A673 (cell line): ENCODE measurements around the gene HOXA6. TPM values are rescaled to one million over a fixed set of nuclear protein-coding genes. Genes with fewer than 3 reads are reported as not detected.
A peak's percentile ranks its signal among the peaks of the same experiment; 100 is the strongest.

ENCODE experiments used
- BruUV-seq: library from RNA; stranded (reverse); fragments of 400-500 nt; replicated peaks from 2 replicates; lab custom pipeline; 2021; lab: Mats Ljungman, UMichigan
- CTCF ChIA-PET: fragments of 300-600 bp; sonication (Branson Sonifier 250); formaldehyde crosslinking; loops from one replicate; lab custom pipeline; 2022; ENCODE audit warnings: antibody characterized with exemption; lab: Charles Lee
- POLR2A ChIA-PET: fragments of 300-600 bp; sonication (Branson Sonifier 250); formaldehyde crosslinking; loops from one replicate; lab custom pipeline; 2022; ENCODE audit warnings: antibody characterized with exemption; ENCODE audit not compliant: low non-redundant PET; lab: Charles Lee
- DNase-seq: peaks from one replicate; pipeline ENCODE4 v3.0.0-alpha.2; 2015; ENCODE audit warnings: low spot score
- H3K27ac ChIP-seq: fragments of 200-600 bp; sonication (generic); 2 replicates; pipeline ENCODE4 v1.5.1; 2016; ENCODE audit warnings: mixed run types, low read depth, mild to moderate bottlenecking, mixed read lengths, antibody characterized with exemption, low read length; ENCODE audit not compliant: poor library complexity, severe bottlenecking
- H3K27me3 ChIP-seq: fragments of 200-600 bp; sonication (generic); replicated peaks from 2 replicates; pipeline ENCODE4 v1.6.1; 2017; ENCODE audit warnings: mixed run types, low read depth, mild to moderate bottlenecking, mixed read lengths, antibody characterized with exemption, low read length; ENCODE audit not compliant: insufficient read depth, poor library complexity
- H3K36me3 ChIP-seq: fragments of 200-600 bp; sonication (generic); 2 replicates; pipeline ENCODE4 v1.6.1; 2016; ENCODE audit warnings: mixed run types, mild to moderate bottlenecking, mixed read lengths, antibody characterized with exemption, low read length; ENCODE audit not compliant: insufficient read depth, poor library complexity, severe bottlenecking
- H3K4me1 ChIP-seq: fragments of 200-600 bp; sonication (generic); 2 replicates; pipeline ENCODE4 v1.6.1; 2017; ENCODE audit warnings: mixed run types, mild to moderate bottlenecking, mixed read lengths, antibody characterized with exemption, low read length; ENCODE audit not compliant: insufficient read depth, poor library complexity, severe bottlenecking
- H3K4me3 ChIP-seq: fragments of 200-600 bp; sonication (generic); 2 replicates; pipeline ENCODE4 v1.5.1; 2016; ENCODE audit warnings: low read depth, mixed run types, mild to moderate bottlenecking, mixed read lengths, low read length; ENCODE audit not compliant: poor library complexity, severe bottlenecking
- H3K9me3 ChIP-seq: fragments of 200-600 bp; sonication (generic); 2 replicates; pipeline ENCODE4 v1.6.1; 2016; ENCODE audit warnings: mixed run types, low read depth, mild to moderate bottlenecking, mixed read lengths, antibody characterized with exemption, low read length; ENCODE audit not compliant: poor library complexity, severe bottlenecking
- EZH2 ChIP-seq: fragments of 200-600 bp; sonication (generic); IDR thresholded peaks from 2 replicates; pipeline ENCODE4 v1.6.1; 2017; ENCODE audit warnings: borderline replicate concordance, low read depth, mild to moderate bottlenecking, mixed read lengths, antibody characterized with exemption, low read length; ENCODE audit not compliant: poor library complexity, severe bottlenecking
- intact Hi-C: fragments of 100-400 bp; cut with micrococcal nuclease; formaldehyde crosslinking; loops from one replicate; pipeline ENCODE4 v1.10.0; 2022; ENCODE audit not compliant: unreplicated experiment
- total RNA-seq: library from RNA; stranded (reverse); gene quantifications from 2 replicates; pipeline ENCODE4 v1.2.3, GENCODE V29; 2021
- TF ChIP-seq, protein P1 (sequence below): fragments of 300-800, 200-600 bp; sonication (generic); conservative IDR thresholded peaks from 2 replicates; pipeline ENCODE4 v1.5.1; 2017; ENCODE audit warnings: low read depth, mild to moderate bottlenecking, antibody characterized with exemption, low read length, moderate library complexity, mixed read lengths

The HOXA6 gene
- total RNA-seq, 1 experiment from 2014 or later: not detected

- intact Hi-C loops: no loop called here
- CTCF ChIA-PET: no interaction called here
- Histone ChIP-seq H3K4me3 (no peak overlapping the region), H3K27me3 (peaks cover 100% of the 10 kb centered on the region), H3K4me1 (peaks cover 10% of the 10 kb centered on the region), H3K9me3 (no peaks in the 10 kb centered on the region), H3K27ac (no peak overlapping the region), H3K36me3 (no peaks in the 10 kb centered on the region)
- no peak for DNase-seq
- TF ChIP-seq EZH2: peak; percentile 64
- TF ChIP-seq, protein P1, sequence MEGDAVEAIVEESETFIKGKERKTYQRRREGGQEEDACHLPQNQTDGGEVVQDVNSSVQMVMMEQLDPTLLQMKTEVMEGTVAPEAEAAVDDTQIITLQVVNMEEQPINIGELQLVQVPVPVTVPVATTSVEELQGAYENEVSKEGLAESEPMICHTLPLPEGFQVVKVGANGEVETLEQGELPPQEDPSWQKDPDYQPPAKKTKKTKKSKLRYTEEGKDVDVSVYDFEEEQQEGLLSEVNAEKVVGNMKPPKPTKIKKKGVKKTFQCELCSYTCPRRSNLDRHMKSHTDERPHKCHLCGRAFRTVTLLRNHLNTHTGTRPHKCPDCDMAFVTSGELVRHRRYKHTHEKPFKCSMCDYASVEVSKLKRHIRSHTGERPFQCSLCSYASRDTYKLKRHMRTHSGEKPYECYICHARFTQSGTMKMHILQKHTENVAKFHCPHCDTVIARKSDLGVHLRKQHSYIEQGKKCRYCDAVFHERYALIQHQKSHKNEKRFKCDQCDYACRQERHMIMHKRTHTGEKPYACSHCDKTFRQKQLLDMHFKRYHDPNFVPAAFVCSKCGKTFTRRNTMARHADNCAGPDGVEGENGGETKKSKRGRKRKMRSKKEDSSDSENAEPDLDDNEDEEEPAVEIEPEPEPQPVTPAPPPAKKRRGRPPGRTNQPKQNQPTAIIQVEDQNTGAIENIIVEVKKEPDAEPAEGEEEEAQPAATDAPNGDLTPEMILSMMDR: no peak
- POLR2A ChIA-PET: no interaction called here
- no TSS peak for BruUV-seq
These were observed 49.6 kb downstream of the HOXA6 start for GRCh38 chr7:27097686-27098577.

DNA sequence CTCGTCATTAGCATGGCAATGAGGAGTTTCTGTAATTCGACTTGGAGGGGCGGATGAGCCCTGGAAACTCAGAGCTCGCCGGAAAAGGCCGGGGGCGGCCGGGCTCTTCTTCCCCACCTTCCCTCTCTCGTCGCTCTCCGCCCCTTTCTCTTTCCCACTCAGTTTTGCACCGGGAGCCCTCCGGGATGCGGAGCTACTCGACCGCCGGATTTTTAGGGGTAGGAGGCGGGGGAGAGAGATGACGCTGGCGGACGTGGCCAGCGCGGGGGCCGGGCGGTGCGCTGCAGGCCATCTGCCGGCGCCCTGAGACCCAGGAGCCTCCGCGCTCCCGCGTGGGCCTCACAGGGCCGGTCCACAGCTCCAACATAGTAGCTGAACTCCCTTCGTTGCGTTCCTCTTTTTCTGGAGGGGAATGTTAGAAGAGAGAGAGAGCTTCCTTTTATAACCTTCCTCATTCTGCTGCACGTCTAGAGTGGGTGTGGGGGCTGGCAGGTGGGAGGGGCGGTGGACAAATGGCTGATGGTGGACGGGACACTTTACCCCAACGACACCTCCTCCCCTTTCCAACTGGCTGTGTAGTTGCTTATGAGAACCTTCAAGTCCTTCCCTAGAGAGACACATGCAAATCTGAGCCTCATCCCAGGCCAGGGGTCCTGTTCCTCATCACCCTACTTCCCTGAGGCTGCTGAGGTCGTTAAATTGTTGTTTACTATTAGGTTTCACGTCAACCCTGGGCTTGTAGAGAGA is 50.6 kb downstream of the HOXA6 start:
- Histone ChIP-seq H3K4me1 (peaks cover 10% of the 10 kb centered on the region), H3K36me3 (no peaks in the 10 kb centered on the region), H3K4me3 (no peak overlapping the region), H3K9me3 (no peaks in the 10 kb centered on the region), H3K27me3 (peaks cover 100% of the 10 kb centered on the region), H3K27ac (no peak overlapping the region)
- DNase-seq: no peak
- no TSS peak for BruUV-seq
- ChIA-PET CTCF (no interaction called here), POLR2A (no interaction called here)
- peak; percentile 30 for TF ChIP-seq EZH2
- TF ChIP-seq, protein P1: no peak
- intact Hi-C loops: no loop called here

DNA sequence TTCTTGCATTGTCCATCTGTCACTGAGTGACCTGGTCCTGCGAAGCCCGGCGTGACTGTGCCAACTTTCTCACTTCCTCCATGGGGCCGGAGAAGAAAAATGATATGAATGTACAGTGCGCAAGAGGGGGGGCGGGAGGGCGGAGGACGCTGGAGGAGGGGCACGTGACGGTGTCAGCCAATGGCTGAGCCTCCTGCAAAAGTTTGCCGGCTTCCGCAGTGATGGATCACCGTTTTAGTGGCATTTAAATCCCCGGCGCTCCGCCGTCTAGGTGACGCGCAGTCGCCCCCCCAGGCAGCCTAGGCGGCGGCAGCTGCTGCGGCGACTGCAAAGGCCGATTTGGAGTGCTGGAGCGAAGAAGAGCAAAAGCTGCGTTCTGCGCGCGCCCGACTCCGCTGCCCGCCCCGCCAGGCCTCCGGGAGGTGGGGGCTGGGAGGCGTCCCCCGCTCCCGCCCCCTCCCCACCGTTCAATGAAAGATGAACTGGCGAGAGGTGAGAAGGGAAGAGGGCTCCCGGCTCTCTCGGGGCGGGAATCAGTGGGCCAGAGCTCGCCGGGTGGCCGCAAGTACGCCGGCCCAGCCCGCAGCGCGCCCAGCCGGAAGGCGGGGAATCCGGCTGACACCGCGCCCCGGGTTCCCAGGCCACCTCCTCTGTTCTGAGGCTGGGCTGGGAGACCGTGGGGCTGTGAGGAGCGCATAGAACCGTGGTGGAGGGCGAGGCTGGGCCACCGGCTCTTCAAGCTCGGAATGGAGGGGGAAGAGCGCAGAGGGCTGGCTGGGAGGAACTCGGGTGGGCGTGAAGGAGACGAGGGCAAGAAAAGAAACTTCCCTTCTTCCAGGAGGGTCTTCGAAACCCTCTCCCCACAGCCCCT is 51.4 kb downstream of the HOXA6 start, which contains the start of gene HOXA1:
Gene HOXA1 (minus strand): TSS at position 104 of the 871 bp plus-strand sequence. CDS start 88 bp downstream, at position 16.
- TF ChIP-seq, protein P1: no peak
- peak; percentile 72 for TF ChIP-seq EZH2
- Histone ChIP-seq H3K27ac (no peak within 1 kb of the TSS), H3K36me3 (no peaks in the 10 kb centered on the region), H3K9me3 (no peaks in the 10 kb centered on the region), H3K4me1 (peaks cover 10% of the 10 kb centered on the region), H3K4me3 (peak within 1 kb of the TSS; percentile 29), H3K27me3 (peaks cover 100% of the 10 kb centered on the region)
- intact Hi-C loops: no loop called here
- ChIA-PET POLR2A (no interaction called here), CTCF (no interaction called here)
- DNase-seq: peak; percentile 41
- no TSS peak for BruUV-seq
